ENCODE measurements around the gene TTLL7. TPM values are rescaled to one million over a fixed set of nuclear protein-coding genes. Genes with fewer than 3 reads are reported as not detected.

The TTLL7 gene, protein sequence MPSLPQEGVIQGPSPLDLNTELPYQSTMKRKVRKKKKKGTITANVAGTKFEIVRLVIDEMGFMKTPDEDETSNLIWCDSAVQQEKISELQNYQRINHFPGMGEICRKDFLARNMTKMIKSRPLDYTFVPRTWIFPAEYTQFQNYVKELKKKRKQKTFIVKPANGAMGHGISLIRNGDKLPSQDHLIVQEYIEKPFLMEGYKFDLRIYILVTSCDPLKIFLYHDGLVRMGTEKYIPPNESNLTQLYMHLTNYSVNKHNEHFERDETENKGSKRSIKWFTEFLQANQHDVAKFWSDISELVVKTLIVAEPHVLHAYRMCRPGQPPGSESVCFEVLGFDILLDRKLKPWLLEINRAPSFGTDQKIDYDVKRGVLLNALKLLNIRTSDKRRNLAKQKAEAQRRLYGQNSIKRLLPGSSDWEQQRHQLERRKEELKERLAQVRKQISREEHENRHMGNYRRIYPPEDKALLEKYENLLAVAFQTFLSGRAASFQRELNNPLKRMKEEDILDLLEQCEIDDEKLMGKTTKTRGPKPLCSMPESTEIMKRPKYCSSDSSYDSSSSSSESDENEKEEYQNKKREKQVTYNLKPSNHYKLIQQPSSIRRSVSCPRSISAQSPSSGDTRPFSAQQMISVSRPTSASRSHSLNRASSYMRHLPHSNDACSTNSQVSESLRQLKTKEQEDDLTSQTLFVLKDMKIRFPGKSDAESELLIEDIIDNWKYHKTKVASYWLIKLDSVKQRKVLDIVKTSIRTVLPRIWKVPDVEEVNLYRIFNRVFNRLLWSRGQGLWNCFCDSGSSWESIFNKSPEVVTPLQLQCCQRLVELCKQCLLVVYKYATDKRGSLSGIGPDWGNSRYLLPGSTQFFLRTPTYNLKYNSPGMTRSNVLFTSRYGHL
- total RNA-seq (10 to 100 TPM; 23.0 to 27.9 (median 25.3) TPM), polyA plus RNA-seq (7.4 TPM)
- long read RNA-seq, donor 1, full-length matches to known transcripts, result 5 of 13 reads
- long read RNA-seq, donor 1, partial matches to known transcripts, result 6 of 13 reads
- long read RNA-seq, donor 1, other reads (novel, unspliced or antisense), result 2 of 13 reads
- long read RNA-seq, donor 2, full-length matches to known transcripts, result 2 of 3 reads
- long read RNA-seq, donor 2, partial matches to known transcripts, result 0 of 3 reads
- long read RNA-seq, donor 2, other reads (novel, unspliced or antisense), result 1 of 3 reads
- long read RNA-seq, donor 3, full-length matches to known transcripts, result 1 of 9 reads
- long read RNA-seq, donor 3, partial matches to known transcripts, result 2 of 9 reads
- long read RNA-seq, donor 3, other reads (novel, unspliced or antisense), result 6 of 9 reads
- long read RNA-seq, donor 4, full-length matches to known transcripts, result 2 of 5 reads
- long read RNA-seq, donor 4, partial matches to known transcripts, result 1 of 5 reads
- long read RNA-seq, donor 4, other reads (novel, unspliced or antisense), result 2 of 5 reads

- H3K4me1 ChIP-seq (ENCODE audit: control insufficient read depth, insufficient read depth, low read length), result no peaks in the 10 kb centered on the region
- WGBS, result under 1% methylated on average over 73 of the region's 73 CpGs
- intact Hi-C loops (cut with DNase I), result no loop called here
- H3K27ac ChIP-seq (ENCODE audit: low read length), result peak within 1 kb of the TSS; percentile 31
- DNase-seq (peak; percentile 83 to 94 (median 93)), ATAC-seq (peak; percentile 96 to 98)
- no peaks in the 10 kb centered on the region for H3K9me3 ChIP-seq (ENCODE audit: control insufficient read depth, low read length)
- no peaks in the 10 kb centered on the region for H3K27me3 ChIP-seq (ENCODE audit: control insufficient read depth, insufficient read depth)
- H3K4me3 ChIP-seq (ENCODE audit: low read length), result peak within 1 kb of the TSS; percentile 79
Measured at GRCh38 chr1:83998498-83999315, at the start of gene TTLL7. TSS of gene TTLL7 (minus strand) at chr1:83999132. CDS start at chr1:83952211, 46,921 bp downstream.

DNA sequence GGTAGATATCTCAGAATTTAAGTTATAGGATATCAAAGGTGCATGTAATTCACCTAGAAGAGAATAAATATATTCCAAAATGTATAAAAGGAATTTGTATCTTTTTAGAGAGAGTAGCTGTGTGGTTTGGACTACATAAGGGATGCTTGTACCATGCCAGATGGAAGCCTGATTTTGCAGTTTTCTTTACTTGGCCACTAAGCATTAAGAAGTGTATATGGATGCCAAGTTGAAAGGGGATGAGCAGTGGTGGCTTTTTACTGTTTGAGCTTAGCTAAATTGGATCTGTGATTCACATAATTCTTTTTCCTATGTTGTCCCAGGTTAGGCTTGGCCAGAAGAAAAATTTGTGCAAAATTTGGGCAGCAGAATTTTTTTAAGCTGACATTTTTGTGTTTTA lies 43.5 kb upstream of the TTLL7 start:
- Histone ChIP-seq H3K27ac (ENCODE audit: low read length) (no peak overlapping the region), H3K4me3 (ENCODE audit: low read length) (no peak overlapping the region)

DNA sequence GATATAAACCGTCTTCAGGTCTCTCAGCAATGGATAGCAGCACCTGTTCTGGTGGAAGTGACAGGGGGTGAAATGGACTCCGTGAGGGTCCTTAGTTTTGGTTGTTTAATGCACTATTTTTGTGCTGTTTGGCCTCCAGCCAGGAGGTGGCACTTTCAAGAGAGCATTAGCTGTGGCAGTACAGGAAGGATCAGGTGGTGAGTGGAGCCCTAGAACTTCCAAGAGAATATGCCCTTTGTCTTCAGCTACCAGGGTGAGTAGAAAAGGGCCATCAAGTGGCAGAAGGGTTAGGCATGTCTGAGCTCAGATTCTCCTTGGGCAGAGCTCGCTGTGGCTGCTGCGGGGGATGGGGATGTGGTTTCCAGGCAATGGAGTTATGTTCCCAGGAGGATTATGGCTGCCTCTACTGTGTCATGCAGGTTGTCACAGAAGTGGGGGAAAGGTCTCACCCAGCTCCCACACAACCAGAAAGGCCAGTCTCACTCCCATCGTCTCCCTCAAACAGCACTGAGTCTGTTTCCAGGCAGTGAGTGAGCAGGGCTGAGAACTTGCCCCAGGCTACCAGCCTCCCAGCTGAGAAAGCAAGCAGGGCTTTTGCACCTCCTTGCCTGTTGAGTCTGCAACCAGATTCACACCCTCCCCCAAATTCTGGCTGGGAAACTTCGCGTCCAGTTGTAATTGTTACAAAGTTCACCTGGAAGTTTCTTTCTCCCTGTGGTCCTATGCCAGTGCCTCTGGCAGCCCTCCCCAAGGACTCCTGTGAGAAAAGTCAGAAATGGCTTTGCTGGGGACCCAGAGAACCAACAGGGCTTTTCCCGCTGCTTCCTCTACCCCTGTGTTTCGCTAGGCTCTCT lies 39.1 kb upstream of the TTLL7 start:
- intact Hi-C loops (cut with DNase I), result no loop called here

More for the DNA sequence above, 43.5 kb upstream of the TTLL7 start:
- ATAC-seq (no peak), DNase-seq (no peak)
- Histone ChIP-seq H3K9me3 (ENCODE audit: control insufficient read depth, low read length) (no peaks in the 10 kb centered on the region), H3K4me1 (ENCODE audit: control insufficient read depth, insufficient read depth, low read length) (no peaks in the 10 kb centered on the region), H3K27me3 (ENCODE audit: control insufficient read depth, insufficient read depth) (no peaks in the 10 kb centered on the region)
- intact Hi-C loops (cut with DNase I), result no loop called here

DNA sequence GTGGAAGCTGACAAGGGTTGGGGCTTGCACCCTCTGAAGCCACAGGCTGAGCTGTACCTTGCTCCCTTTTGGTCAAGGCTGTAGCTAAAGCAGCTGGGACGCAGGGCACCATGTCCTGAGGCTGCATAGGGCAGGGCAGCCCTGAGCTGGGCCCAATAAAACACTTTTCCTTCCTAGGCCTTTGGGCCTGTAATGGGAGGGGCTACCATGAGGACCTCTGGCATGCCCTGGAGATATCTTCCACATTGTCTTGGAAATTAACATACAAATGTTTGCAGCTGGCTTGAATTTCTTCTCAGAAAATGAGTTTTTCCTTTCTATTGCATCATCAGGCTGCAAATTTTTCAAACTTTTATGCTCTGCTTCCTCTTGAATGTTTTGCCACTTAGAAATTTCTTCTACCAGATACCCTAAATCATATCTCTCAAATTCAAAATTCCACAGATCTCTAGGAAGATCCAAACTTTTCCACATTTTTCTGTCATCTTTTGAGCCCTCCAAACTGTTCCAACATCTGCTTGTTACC lies 32.9 kb upstream of the TTLL7 start:
- Histone ChIP-seq H3K27ac (ENCODE audit: low read length) (no peak overlapping the region), H3K4me1 (ENCODE audit: control insufficient read depth, insufficient read depth, low read length) (no peaks in the 10 kb centered on the region), H3K9me3 (ENCODE audit: control insufficient read depth, low read length) (no peaks in the 10 kb centered on the region), H3K27me3 (ENCODE audit: control insufficient read depth, insufficient read depth) (no peaks in the 10 kb centered on the region), H3K4me3 (ENCODE audit: low read length) (no peak overlapping the region)
- no peak for DNase-seq
- intact Hi-C loops (cut with DNase I), result no loop called here
- WGBS, result 82% methylated on average over 1 of the region's 1 CpG
- ATAC-seq, result no peak

More for the DNA sequence above, 39.1 kb upstream of the TTLL7 start:
- no peak for DNase-seq
- no peaks in the 10 kb centered on the region for H3K27me3 ChIP-seq (ENCODE audit: control insufficient read depth, insufficient read depth)
- no peak overlapping the region for H3K27ac ChIP-seq (ENCODE audit: low read length)
- H3K9me3 ChIP-seq (ENCODE audit: control insufficient read depth, low read length), result no peaks in the 10 kb centered on the region
- no peak for ATAC-seq
- no peak overlapping the region for H3K4me3 ChIP-seq (ENCODE audit: low read length)
- whole genome bisulfite sequencing, result 79% methylated on average over 9 of the region's 9 CpGs
- H3K4me1 ChIP-seq (ENCODE audit: control insufficient read depth, insufficient read depth, low read length), result no peaks in the 10 kb centered on the region

- intact Hi-C loops (cut with DNase I), result no loop called here
- ATAC-seq (no peak), DNase-seq (no peak)
- no peaks in the 10 kb centered on the region for H3K4me1 ChIP-seq (ENCODE audit: control insufficient read depth, insufficient read depth, low read length)
- no peaks in the 10 kb centered on the region for H3K27me3 ChIP-seq (ENCODE audit: control insufficient read depth, insufficient read depth)
- WGBS, result 78% methylated on average over 2 of the region's 2 CpGs
- no peaks in the 10 kb centered on the region for H3K9me3 ChIP-seq (ENCODE audit: control insufficient read depth, low read length)
- H3K4me3 ChIP-seq (ENCODE audit: low read length), result no peak overlapping the region
- H3K27ac ChIP-seq (ENCODE audit: low read length), result no peak overlapping the region
Measured at GRCh38 chr1:84027368-84027767, 28.4 kb upstream of the TTLL7 start.

DNA sequence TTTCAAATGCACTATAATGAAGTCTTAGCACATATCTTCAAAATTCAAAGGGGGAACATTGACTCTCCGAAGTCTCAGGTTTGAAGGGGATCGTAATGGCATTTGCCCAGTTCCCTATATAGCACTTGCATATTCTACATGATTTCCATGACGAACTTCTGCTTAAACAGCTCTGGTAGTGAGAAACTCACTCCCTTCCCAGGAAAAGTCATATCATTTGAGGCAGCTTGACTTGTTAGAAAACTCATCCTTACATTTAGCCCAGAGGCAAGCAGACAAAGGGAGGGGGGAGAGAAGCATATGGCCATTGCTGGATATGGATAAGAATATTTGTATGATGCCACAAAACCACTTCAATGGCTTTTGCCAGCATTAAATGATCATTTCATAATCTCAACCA lies 27.0 kb upstream of the TTLL7 start:
- Histone ChIP-seq H3K9me3 (ENCODE audit: control insufficient read depth, low read length) (no peaks in the 10 kb centered on the region), H3K4me3 (ENCODE audit: low read length) (no peak overlapping the region), H3K4me1 (ENCODE audit: control insufficient read depth, insufficient read depth, low read length) (no peaks in the 10 kb centered on the region), H3K27ac (ENCODE audit: low read length) (no peak overlapping the region), H3K27me3 (ENCODE audit: control insufficient read depth, insufficient read depth) (no peaks in the 10 kb centered on the region)
- no peak for ATAC-seq
- intact Hi-C loops (cut with DNase I), result no loop called here
- no peak for DNase-seq
- whole genome bisulfite sequencing, result 84% methylated on average over 3 of the region's 3 CpGs

- H3K4me3 ChIP-seq (ENCODE audit: low read length), result no peak overlapping the region
- no peak for DNase-seq
- WGBS, result 93% methylated on average over 6 of the region's 6 CpGs
- no peak overlapping the region for H3K27ac ChIP-seq (ENCODE audit: low read length)
- H3K9me3 ChIP-seq (ENCODE audit: control insufficient read depth, low read length), result no peaks in the 10 kb centered on the region
- H3K4me1 ChIP-seq (ENCODE audit: control insufficient read depth, insufficient read depth, low read length), result no peaks in the 10 kb centered on the region
- intact Hi-C loops (cut with DNase I), result no loop called here
- ATAC-seq, result no peak
- H3K27me3 ChIP-seq (ENCODE audit: control insufficient read depth, insufficient read depth), result no peaks in the 10 kb centered on the region
Measured at GRCh38 chr1:84021822-84022221, 22.9 kb upstream of the TTLL7 start.

DNA sequence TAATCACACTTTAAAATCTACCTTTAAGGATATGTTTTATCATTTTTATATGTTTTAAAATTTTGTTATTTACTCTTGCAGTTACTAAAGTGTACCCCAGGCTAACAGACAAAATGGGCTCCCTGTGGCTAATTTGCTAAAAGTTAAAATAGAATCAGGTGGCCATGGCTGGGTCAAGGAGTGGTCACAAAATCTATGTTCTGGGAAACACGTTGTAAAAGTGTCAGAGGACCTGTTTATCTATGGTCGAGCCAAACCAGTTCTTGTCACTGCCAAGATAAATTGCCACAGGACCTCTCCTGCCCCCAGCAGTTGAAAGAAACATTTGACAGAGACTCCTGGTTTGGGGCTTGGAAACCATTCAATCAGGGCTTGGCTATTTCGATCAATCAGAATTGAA lies 21.2 kb upstream of the TTLL7 start:
- no peak overlapping the region for H3K4me3 ChIP-seq (ENCODE audit: low read length)
- no peak overlapping the region for H3K27ac ChIP-seq (ENCODE audit: low read length)
- no peaks in the 10 kb centered on the region for H3K4me1 ChIP-seq (ENCODE audit: control insufficient read depth, insufficient read depth, low read length)
- no peaks in the 10 kb centered on the region for H3K27me3 ChIP-seq (ENCODE audit: control insufficient read depth, insufficient read depth)
- intact Hi-C loops (cut with DNase I), result no loop called here
- 21% methylated on average over 3 of the region's 3 CpGs for WGBS
- ATAC-seq (peak in 1 of 2 donors; percentile 59), DNase-seq (no peak)
- no peaks in the 10 kb centered on the region for H3K9me3 ChIP-seq (ENCODE audit: control insufficient read depth, low read length)

DNA sequence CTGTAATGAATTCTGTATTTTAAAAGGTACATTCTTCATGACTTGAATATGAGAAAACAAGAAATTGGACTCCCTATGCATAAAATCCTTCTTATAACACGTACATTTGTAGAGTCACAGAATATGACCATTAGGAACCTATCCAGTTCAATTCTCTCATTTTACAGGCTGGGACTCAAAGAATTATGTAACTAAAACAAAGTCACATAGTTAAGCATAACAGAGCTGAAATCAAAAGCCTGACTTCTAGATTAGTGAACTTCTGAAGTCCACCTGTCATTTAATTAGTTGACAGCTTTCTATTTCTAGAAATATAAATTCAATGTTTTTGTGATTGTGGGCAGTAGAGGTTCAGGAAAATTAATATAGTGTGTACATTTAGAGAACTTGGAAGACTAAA lies 20.3 kb upstream of the TTLL7 start:
- H3K4me3 ChIP-seq (ENCODE audit: low read length), result no peak overlapping the region
- DNase-seq (no peak), ATAC-seq (no peak)
- H3K4me1 ChIP-seq (ENCODE audit: control insufficient read depth, insufficient read depth, low read length), result no peaks in the 10 kb centered on the region
- WGBS, result 73% methylated on average over 1 of the region's 1 CpG
- no peak overlapping the region for H3K27ac ChIP-seq (ENCODE audit: low read length)
- H3K27me3 ChIP-seq (ENCODE audit: control insufficient read depth, insufficient read depth), result no peaks in the 10 kb centered on the region
- intact Hi-C loops (cut with DNase I), result no loop called here
- no peaks in the 10 kb centered on the region for H3K9me3 ChIP-seq (ENCODE audit: control insufficient read depth, low read length)
